HG02678 (cell line): ENCODE results near the gene FYN.

ENCODE experiments used
- ATAC-seq: cut with Tn5 transposase; IDR thresholded peaks from one replicate; pipeline ENCODE4 v1.9.1; 2021; ENCODE audit warnings: mild to moderate bottlenecking, moderate library complexity; ENCODE audit not compliant: unreplicated experiment

Gene FYN

GRCh38 chr6:111753573-111753972, 119.7 kb downstream of the FYN start:
- ATAC-seq: no peak

- no peak for ATAC-seq
Measured at GRCh38 chr6:111752476-111752875, 120.8 kb downstream of the FYN start.

- ATAC-seq: peak; percentile 97
Measured at GRCh38 chr6:111750753-111751673, 122.2 kb downstream of the FYN start.

- no peak for ATAC-seq
Measured at GRCh38 chr6:111750153-111750552, 123.1 kb downstream of the FYN start.

- no peak for ATAC-seq
Measured at GRCh38 chr6:111748231-111748647, 125.0 kb downstream of the FYN start.

GRCh38 chr6:111747829-111748228, 125.4 kb downstream of the FYN start:
- no peak for ATAC-seq

- no peak for ATAC-seq
Measured at GRCh38 chr6:111747396-111747795, 125.9 kb downstream of the FYN start.

- no peak for ATAC-seq
Measured at GRCh38 chr6:111746983-111747382, 126.3 kb downstream of the FYN start.

GRCh38 chr6:111745636-111746035, 127.6 kb downstream of the FYN start:
- no peak for ATAC-seq

- no peak for ATAC-seq
Measured at GRCh38 chr6:111745186-111745585, 128.1 kb downstream of the FYN start.

- no peak for ATAC-seq
Measured at GRCh38 chr6:111743862-111744692, 129.2 kb downstream of the FYN start.

GRCh38 chr6:111743360-111743759, 129.9 kb downstream of the FYN start:
- ATAC-seq: no peak

GRCh38 chr6:111741177-111741952, 131.9 kb downstream of the FYN start:
- ATAC-seq: peak; percentile 49

- ATAC-seq: no peak
Measured at GRCh38 chr6:111740506-111740905, 132.7 kb downstream of the FYN start.

- ATAC-seq: peak; percentile 58
Measured at GRCh38 chr6:111739257-111739696, 134.0 kb downstream of the FYN start.

GRCh38 chr6:111738631-111739030, 134.6 kb downstream of the FYN start:
- no peak for ATAC-seq

- ATAC-seq: no peak
Measured at GRCh38 chr6:111738156-111738555, 135.1 kb downstream of the FYN start.

GRCh38 chr6:111737065-111737521, 136.2 kb downstream of the FYN start:
- ATAC-seq: no peak

GRCh38 chr6:111736005-111736608, 137.1 kb downstream of the FYN start:
- ATAC-seq: no peak
